TTC549 (cell line): ENCODE measurements around the gene DLG2.

Source experiments
- FAIRE-seq: peaks from 2 replicates; lab custom pipeline; 2012; peaks lifted over from hg19 to GRCh38; lab: Jason Lieb, UNC

Gene DLG2

GRCh38 chr11:83666149-83666548 lies 1961.0 kb downstream of the DLG2 start:
- no peak for FAIRE-seq

DNA sequence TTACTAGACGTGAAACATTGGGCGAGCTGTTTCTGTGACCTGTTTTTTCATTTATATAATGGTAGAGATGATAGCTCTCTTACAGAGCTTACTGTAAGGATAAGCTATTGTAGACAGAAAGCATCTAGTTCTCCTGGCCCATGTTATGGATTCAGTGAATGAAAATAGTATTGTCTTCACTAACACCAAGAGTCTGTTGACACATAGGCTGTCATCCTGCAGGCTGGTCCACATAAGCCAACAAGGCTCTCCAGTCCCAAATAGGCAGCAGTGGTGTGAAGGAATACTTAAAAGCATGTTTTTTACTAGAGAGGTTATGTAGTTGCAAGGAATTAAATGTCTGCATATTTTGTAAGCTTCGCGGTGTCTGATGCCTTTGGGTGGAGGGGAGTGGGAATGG lies 1963.2 kb downstream of the DLG2 start:
- FAIRE-seq: no peak

DNA sequence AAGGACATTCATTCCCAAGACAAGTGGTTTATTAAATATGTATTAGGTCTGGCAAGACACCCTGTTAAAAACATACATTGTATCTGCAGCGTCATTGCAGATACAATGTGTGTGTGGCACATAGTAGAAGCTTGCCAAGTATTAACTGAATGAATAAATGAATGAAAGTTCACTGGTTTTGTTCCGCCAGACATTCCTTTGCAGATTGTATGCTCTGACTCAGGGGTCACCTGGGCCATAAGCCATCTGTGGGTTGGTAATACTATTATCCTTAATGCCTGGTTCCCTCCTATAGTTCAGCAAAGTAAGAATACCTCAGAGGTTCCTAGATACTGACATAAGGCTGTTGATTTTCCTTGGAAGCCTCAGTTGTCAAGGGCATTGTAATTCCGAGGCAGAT lies 1963.7 kb downstream of the DLG2 start:
- no peak for FAIRE-seq

- no peak for FAIRE-seq
These were observed 1964.7 kb downstream of the DLG2 start for GRCh38 chr11:83662494-83662893.

- FAIRE-seq: no peak
These were observed 1965.4 kb downstream of the DLG2 start for GRCh38 chr11:83661491-83662350.

DNA sequence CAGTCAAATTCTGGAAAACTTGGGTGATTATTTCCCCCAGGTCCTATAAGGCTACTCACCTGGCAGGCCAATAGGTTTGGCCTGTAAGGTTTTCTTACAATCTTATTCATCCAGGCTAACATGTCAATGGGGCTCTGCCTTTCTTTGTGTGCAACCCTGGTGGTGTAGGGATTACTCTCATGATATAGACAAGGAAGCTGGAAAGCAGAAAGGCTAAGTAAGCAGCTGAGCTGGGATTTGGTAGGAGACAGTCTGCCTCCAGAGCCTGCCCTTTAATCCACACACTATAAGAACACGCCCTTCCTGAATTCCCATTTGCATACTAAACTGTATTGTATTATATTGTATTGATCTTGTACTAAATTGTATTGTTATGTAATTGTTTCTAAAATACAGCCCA lies 1967.7 kb downstream of the DLG2 start:
- FAIRE-seq: no peak

DNA sequence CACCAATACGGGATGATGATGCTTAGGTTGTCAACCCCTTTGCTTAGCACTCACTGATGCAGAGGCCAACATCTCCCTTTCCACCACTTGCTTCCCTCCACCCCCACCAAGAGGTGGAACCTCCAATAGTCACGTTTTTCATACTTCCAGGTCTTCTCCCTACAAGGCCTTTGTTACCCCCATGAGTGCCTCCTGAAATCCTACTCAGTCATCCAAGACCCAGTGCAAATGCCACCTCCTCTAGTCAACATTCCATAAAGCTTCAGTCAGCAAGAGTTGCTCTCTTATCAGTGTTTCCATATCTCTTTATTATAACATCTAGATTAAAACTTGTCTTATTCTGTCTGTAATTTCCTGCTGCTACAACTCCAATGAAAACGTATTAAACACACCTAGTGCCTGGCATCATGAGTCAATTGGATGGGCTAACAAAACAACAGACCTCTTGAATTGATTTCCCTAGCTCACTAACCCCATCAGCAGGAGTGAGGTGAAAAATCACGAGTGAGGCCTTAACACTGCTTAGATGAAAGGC lies 1970.3 kb downstream of the DLG2 start:
- FAIRE-seq: no peak

DNA sequence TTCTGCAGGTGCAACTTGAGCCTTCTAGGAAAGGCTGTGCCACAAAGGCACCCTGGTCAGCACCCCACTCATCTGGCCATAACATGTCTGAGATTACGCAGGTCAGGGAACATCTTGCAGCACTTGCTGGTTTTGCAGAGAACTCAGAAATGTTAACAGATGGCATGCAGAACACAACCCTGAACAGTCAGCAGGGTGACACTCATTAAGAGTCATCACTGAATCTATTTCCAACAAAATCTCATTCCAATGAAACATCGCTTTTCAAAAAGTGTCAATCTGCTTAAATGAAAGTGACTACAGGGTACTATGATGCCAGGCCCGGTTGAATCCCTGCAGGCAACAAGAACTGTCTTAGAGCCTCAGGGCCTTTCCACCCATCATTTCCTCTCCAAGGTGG lies 1971.2 kb downstream of the DLG2 start:
- no peak for FAIRE-seq

GRCh38 chr11:83649528-83649855 lies 1977.7 kb downstream of the DLG2 start:
- FAIRE-seq: no peak

DNA sequence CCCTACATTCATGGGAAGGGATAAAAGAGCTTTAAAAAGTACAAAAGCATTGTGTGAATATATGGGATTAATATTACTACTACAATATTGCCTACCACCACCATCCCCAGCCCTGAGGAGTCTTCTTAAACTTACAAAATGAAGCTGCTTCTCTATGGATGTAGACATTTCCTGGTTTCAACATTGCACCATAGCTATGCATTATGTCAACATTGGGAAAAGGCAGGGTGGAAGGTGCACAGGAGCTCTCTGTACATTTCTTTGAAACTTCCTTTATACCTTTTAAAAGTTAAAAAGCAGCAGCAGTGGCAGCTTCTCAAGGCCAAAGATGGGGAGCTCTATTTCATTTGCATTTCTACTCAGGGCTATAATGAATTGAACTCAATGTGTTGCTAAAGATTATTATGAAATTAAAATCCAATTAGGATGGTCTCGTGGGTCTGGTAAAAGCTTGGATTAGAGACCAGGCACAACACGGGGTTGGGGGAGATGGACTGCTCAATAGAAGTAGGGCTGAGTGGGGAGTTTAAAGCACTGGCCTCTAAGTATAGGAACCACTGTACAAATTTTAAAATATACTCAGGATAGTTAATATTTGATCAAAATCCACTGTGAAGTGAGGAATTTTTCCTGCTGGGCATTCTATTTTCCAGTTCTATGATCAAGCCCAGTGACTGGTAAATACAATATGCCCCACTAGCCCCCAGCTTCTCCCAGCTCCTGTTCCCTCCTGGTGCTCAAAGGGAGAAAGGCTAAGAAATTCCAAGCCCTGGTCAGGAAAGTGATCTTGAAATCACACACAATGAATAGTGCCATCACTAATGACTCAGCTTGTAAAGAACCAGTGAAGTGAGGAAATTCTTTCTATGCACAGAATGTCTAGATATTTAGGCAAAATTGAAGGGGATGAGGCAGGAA lies 1978.3 kb downstream of the DLG2 start:
- FAIRE-seq: no peak

GRCh38 chr11:83645561-83645960 lies 1981.6 kb downstream of the DLG2 start:
- no peak for FAIRE-seq

DNA sequence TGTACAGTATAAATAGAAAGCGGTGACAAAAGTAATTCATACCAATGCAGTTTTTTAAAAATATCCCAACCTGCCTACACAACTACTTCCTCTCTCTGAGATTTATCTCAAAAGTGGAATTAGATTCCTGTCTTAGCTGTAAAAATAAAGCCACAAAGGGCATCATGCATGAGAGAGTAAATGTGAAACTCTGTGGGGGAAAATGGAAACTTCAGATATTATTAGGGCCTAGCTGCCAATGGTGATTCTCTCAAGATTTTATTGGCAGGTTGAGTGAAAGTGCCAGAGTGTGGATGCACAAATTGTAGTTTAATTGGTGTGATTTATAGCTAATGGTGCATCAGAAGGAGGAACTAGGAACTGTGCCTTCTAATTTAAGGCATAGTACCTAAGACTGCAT lies 1984.0 kb downstream of the DLG2 start:
- no peak for FAIRE-seq

GRCh38 chr11:83642500-83642899 lies 1984.6 kb downstream of the DLG2 start:
- no peak for FAIRE-seq

GRCh38 chr11:83641511-83641910 lies 1985.6 kb downstream of the DLG2 start:
- FAIRE-seq: no peak

DNA sequence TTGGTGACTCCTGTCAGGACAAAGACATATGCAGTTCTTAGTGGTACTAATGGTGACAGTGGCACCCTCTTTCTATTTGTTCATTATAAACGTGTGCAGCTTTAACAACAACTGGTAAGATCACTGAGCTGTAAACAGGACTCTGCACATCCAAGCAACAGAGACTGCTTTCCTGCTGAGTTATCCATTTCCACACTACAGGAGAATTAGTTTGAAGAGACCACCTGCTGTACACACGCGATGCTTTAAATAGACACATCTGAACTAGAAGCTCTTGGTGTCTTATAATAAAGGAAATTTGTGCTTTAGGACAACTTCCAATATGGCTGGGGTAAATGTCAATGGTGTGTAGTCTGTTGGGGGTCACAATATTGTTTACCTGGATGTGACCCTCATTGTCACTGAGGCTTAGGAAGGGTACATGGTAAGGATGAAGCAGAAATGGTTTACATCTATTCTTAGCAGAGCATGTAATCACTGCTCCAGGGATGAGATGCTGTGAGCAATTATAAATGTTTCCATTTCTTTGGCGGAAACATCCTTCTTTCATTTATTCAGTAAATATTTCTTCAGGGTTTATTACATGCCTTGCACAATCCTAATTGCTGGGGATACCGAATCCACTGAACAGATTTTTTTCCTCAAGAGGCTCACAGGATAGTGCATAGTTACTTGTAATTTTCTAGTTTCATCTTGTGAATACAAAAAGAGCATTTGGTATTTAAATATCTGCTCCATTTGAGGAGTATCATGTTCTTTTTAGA lies 1987.0 kb downstream of the DLG2 start:
- no peak for FAIRE-seq

DNA sequence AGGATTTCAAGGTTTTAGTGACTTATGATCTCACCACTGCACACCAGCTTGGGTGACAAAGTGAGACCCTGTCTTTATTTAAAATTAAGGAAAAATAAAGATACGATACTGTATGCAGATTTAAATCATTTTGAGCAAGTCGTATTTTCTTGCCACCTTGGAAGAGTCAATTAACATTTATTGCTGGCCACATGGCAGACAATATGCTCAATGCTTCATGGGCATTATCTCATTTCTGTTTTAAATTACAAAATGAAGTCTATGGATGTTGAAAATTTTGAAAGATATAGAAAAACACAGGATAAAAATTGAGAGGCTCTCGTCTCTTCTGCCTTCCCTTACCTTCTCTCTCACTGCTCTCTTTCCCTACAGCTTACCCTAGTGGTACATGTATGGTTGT lies 1992.0 kb downstream of the DLG2 start:
- FAIRE-seq: no peak

DNA sequence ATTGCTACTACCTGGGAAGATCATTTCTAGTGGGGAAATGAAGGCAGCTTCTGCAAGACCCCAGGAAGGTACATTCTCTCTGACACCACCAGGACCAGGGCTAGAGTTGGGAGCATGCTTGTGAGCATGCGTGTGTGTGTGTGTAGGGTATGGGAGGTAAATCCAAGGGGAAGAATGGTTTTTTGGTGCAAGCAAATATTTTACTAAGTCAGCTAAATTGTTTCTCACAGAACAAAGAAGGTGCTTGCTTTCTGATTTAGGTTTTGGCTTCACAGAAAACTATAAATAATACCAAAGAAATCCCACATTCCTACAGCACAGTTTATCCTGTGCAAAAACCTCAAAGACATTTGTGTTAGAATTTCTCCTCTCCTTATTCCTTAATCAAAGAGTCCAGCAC lies 1996.9 kb downstream of the DLG2 start:
- FAIRE-seq: no peak

DNA sequence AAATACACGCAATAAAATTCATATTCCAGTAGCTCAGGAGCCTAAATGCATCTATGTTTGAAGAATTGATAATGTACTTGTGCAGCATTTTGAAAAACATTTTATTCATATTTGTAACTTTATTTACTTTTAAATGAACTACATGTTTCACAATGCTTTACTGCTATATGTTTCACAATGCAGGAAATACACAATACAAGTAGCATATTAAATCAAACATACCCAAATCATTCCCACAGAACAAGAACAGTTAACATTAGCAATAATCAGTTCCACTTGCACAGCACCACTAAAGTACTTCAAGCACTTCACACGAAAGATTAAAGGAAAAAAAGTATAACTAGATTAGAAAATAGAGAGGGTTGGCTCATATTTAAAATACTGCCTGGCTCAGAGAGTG lies 1997.4 kb downstream of the DLG2 start:
- no peak for FAIRE-seq

GRCh38 chr11:83628622-83629355 lies 1998.4 kb downstream of the DLG2 start:
- FAIRE-seq: no peak

DNA sequence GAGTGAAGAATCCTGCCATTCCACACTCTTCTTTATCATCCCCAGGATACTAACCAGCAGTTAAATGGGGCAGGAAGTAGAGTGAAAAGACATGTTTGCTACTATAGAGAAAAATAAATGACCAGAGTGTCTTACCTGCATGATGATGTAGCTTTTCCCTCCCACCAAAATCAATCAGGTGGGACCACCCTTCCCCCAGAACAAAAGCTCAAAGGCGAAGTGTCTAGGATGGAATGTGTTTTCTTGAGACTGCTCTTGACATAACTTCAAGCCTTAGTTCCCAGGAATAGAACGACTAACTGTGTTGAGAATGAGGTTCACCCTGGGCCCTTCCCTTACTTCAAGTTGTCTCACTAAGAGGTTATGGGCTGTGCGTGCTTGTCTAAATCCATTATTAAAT lies 2001.8 kb downstream of the DLG2 start:
- FAIRE-seq: no peak

DNA sequence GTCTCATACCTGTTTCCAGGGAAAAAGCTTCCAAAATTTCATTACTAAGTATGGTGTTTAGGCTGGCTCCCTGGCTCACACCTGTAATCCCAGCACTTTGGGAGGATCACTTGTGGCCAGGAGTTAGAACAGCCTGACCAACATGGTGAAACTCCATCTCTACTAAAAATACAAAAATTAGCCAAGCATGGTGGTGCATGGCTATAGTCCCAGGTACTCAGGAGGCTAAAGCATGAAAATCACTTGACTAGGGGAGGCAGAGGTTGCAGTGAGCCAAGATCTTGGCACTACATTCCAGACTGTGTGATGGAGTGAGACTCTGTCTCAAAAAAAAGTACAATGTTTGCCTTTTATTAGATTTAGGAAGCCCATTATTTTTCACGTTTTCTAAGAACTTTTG lies 2009.5 kb downstream of the DLG2 start:
- FAIRE-seq: no peak

DNA sequence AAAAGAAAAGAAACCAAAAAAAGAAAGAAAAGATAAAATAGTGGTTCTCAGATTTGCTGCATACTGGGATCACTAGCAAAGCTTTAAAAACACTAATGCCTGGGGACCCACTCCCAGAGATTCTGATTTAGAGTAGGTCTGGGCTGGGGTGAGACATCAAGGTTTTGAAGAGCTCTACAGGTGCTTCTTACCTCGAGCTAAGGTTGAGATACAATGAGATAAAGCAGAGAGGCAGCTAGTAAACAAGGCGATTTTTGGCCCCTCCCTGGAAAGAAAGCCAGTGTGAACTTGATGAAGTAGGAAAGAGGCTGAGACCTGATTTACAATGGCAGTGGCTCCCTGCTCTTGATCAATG lies 2013.4 kb downstream of the DLG2 start:
- FAIRE-seq: no peak
